Kidney (tissue), 14 donors: ENCODE results near the gene COPE. TPM values are rescaled to one million over a fixed set of nuclear protein-coding genes. Genes with fewer than 3 reads are reported as not detected.

ENCODE experiments used
- DNase-seq, 5 donors: peaks; one replicate each; pipeline ENCODE4 v3.0.0-alpha.2; 2013 to 2020
- FAIRE-seq: peaks from 2 replicates; lab custom pipeline; 2012; peaks lifted over from hg19 to GRCh38; lab: Jason Lieb, UNC
- H3K27ac ChIP-seq, 2 donors: one replicate each; pipeline ENCODE4 v1.7.0; 2013; ENCODE audit warnings: low read depth in 2 of 2, low read length in 2 of 2, inconsistent platforms in 1 of 2
- H3K27me3 ChIP-seq: one replicate; pipeline ENCODE4 v1.7.1; 2013; ENCODE audit warnings: low read length, inconsistent platforms; ENCODE audit not compliant: control insufficient read depth, insufficient read depth
- H3K36me3 ChIP-seq, 3 donors: one replicate each; pipeline versions ENCODE4 v1.7.0 to v1.7.1; 2013; ENCODE audit warnings: low read length in 3 of 3, control low read depth in 1 of 3, inconsistent platforms in 1 of 3; ENCODE audit not compliant: insufficient read depth in 3 of 3, control insufficient read depth in 2 of 3
- H3K4me1 ChIP-seq, 3 donors: one replicate each; pipeline versions ENCODE4 v1.7.0 to v1.7.1; 2013; ENCODE audit warnings: low read length in 3 of 3, inconsistent platforms in 1 of 3, low read depth in 1 of 3; ENCODE audit not compliant: control insufficient read depth in 2 of 3, insufficient read depth in 2 of 3
- H3K4me3 ChIP-seq, 3 donors: one replicate each; pipeline versions ENCODE4 v1.7.0 to v1.8.1; 2013; ENCODE audit warnings: low read length in 3 of 3, control low read depth in 1 of 3, inconsistent platforms in 1 of 3
- H3K9ac ChIP-seq, 3 donors: one replicate each; pipeline versions ENCODE4 v1.7.0 to v1.7.1; 2013; ENCODE audit warnings: low read length in 3 of 3, control low read depth in 1 of 3, inconsistent platforms in 1 of 3
- H3K9me3 ChIP-seq, 3 donors: one replicate each; pipeline versions ENCODE4 v1.7.0 to v1.7.1; 2013; ENCODE audit warnings: low read length in 3 of 3, control low read depth in 1 of 3, inconsistent platforms in 1 of 3; ENCODE audit not compliant: control insufficient read depth in 2 of 3, insufficient read depth in 1 of 3
- CTCF ChIP-seq: IDR thresholded peaks from 3 replicates; pipeline ENCODE4 v1.5.1; 2012; ENCODE audit warnings: mild to moderate bottlenecking, moderate library complexity, borderline replicate concordance; ENCODE audit not compliant: insufficient read depth; ENCODE audit errors: extremely low read depth
- intact Hi-C: fragments of 100-400 bp; cut with DNase I; formaldehyde crosslinking; loops from one replicate; pipeline ENCODE4 v1.11.1; 2022
- polyA plus RNA-seq: library from polyadenylated mRNA; stranded (reverse); fragments of 350-450 nt; fragmentation: Illumina TruSeq; extraction: RNeasy Lipid Tissue Mini Kit (QIAGEN cat#74804); gene quantifications from one replicate; pipeline ENCODE4 v1.2.3, GENCODE V29; 2014; ENCODE audit warnings: low read depth, low replicate concordance; ENCODE audit not compliant: insufficient read depth
- total RNA-seq: library from RNA; stranded (reverse); fragmentation: NEBNext Ultra II Directional; extraction: Animal tissue kit (Norgen Biotek cat#: 25700); gene quantifications from one replicate; pipeline ENCODE4 v1.2.1, GENCODE V29; 2021
- donor health status: control.
- donor health status: control.
- donor health status: control.
- donor health status: control.
- donor health status: control.
- donor health status: DM: yes; HTN: yes; CAD: no.
- donor health status: Normal renal cell carcinoma (clear cell type).

COPE gene
- total and polyA plus RNA-seq, 2 donors from 2014 or later: 166 to 263 TPM

GRCh38 chr19:18924684-18925213 is 5.6 kb upstream of the COPE start:
- DNase-seq: no peak
- intact Hi-C loops: no loop called here

GRCh38 chr19:18922228-18922985 is 3.2 kb upstream of the COPE start:
- DNase-seq (peak in 1 of 5 donors; percentile 77), FAIRE-seq (no peak)
- peaks cover 3 to 14% (median 7%) of the 10 kb centered on the region in 3 donors for H3K4me1 ChIP-seq
- no peak for TF ChIP-seq CTCF
- H3K4me3 ChIP-seq: no peak overlapping the region
- H3K9ac ChIP-seq: no peak overlapping the region
- intact Hi-C loops: no loop called here
- no peak overlapping the region for H3K27ac ChIP-seq
- peaks cover 0 to 24% (median 21%) of the 10 kb centered on the region in 3 donors for H3K36me3 ChIP-seq
- no peaks in the 10 kb centered on the region for H3K9me3 ChIP-seq
- no peaks in the 10 kb centered on the region for H3K27me3 ChIP-seq

More at GRCh38 chr19:18924684-18925213, 5.6 kb upstream of the COPE start:
- Histone ChIP-seq H3K9ac (no peak overlapping the region), H3K4me1 (peaks cover 3 to 12% (median 7%) of the 10 kb centered on the region in 3 donors), H3K9me3 (no peaks in the 10 kb centered on the region), H3K27me3 (no peaks in the 10 kb centered on the region), H3K36me3 (peaks cover 0 to 25% (median 21%) of the 10 kb centered on the region in 3 donors), H3K27ac (no peak overlapping the region), H3K4me3 (no peak overlapping the region)
- no peak for TF ChIP-seq CTCF
- no peak for FAIRE-seq

GRCh38 chr19:18921593-18921992 is 2.4 kb upstream of the COPE start:
- peak in 1 of 5 donors; percentile 66 for DNase-seq
- H3K4me1 ChIP-seq: peaks cover 3 to 14% (median 7%) of the 10 kb centered on the region in 3 donors
- peaks cover 0 to 22% (median 21%) of the 10 kb centered on the region in 3 donors for H3K36me3 ChIP-seq
- H3K4me3 ChIP-seq: no peak overlapping the region
- no peaks in the 10 kb centered on the region for H3K9me3 ChIP-seq
- FAIRE-seq: no peak
- no peak for TF ChIP-seq CTCF
- no peak overlapping the region for H3K27ac ChIP-seq
- intact Hi-C loops: no loop called here
- no peaks in the 10 kb centered on the region for H3K27me3 ChIP-seq
- H3K9ac ChIP-seq: no peak overlapping the region
